ENCODE measurements around the gene BLM. TPM values are rescaled to one million over a fixed set of nuclear protein-coding genes. Genes with fewer than 3 reads are reported as not detected.

The BLM gene
- polyA plus RNA-seq, 1 experiment = 2.1 TPM

DNA sequence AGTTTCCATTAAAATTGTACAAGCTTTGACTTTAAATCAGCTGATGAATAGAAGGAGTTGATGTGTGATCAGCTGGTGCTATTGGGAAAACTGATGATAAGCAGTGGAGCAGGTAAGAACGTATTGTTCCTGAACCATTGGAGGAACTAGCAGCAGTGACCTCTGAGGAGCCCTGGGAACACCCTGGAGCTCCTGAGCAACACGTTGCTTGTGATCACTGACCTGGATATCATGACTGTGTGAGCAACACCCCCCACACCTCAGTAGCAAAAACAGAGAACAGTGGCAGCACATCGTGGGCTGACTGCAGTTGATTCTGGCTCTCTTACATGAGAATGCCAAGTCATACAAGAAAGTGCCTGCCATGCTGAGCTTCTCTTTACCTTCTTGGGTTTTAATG, 72.9 kb downstream of the BLM start:
- DNase-seq (ENCODE audit: low read depth, low spot score) = no peak
- no peak overlapping the region for H3K4me3 ChIP-seq (ENCODE audit: low read depth, low read length)
- ChIA-PET POLR2A (interaction anchor here (0.5 to 0.7 kb wide), 2 partner anchors 25 to 401 kb away, joined by 3 to 4 read pairs; no protein-coding TSS in a partner anchor), CTCF (interaction anchor here (0.5 kb wide), 1 partner anchor 575 kb away, joined by 4 read pairs; no protein-coding TSS in a partner anchor)
- no peaks in the 10 kb centered on the region for H3K9me3 ChIP-seq (ENCODE audit: control insufficient read depth, insufficient read depth, low read length)
- no peaks in the 10 kb centered on the region for H3K27me3 ChIP-seq (ENCODE audit: control insufficient read depth, insufficient read depth, low read length)
- H3K27ac ChIP-seq (ENCODE audit: low read depth, low read length) = no peak overlapping the region
- TF ChIP-seq, protein P1, sequence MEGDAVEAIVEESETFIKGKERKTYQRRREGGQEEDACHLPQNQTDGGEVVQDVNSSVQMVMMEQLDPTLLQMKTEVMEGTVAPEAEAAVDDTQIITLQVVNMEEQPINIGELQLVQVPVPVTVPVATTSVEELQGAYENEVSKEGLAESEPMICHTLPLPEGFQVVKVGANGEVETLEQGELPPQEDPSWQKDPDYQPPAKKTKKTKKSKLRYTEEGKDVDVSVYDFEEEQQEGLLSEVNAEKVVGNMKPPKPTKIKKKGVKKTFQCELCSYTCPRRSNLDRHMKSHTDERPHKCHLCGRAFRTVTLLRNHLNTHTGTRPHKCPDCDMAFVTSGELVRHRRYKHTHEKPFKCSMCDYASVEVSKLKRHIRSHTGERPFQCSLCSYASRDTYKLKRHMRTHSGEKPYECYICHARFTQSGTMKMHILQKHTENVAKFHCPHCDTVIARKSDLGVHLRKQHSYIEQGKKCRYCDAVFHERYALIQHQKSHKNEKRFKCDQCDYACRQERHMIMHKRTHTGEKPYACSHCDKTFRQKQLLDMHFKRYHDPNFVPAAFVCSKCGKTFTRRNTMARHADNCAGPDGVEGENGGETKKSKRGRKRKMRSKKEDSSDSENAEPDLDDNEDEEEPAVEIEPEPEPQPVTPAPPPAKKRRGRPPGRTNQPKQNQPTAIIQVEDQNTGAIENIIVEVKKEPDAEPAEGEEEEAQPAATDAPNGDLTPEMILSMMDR (IDR thresholded peaks at IDR 0.05; ENCODE audit: low read depth, low read length) = no peak

- H3K9me3 ChIP-seq (ENCODE audit: control insufficient read depth, insufficient read depth, low read length) = no peaks in the 10 kb centered on the region
- no peak for DNase-seq (ENCODE audit: low read depth, low spot score)
- TF ChIP-seq, protein P1 (IDR thresholded peaks at IDR 0.05; ENCODE audit: low read depth, low read length) = no peak
- ChIA-PET POLR2A (interaction anchor here (0.7 kb wide), 1 partner anchor 24 kb away, joined by 3 read pairs; no protein-coding TSS in a partner anchor), CTCF (no interaction called here)
- no peak overlapping the region for H3K4me3 ChIP-seq (ENCODE audit: low read depth, low read length)
- H3K27ac ChIP-seq (ENCODE audit: low read depth, low read length) = no peak overlapping the region
- no peaks in the 10 kb centered on the region for H3K27me3 ChIP-seq (ENCODE audit: control insufficient read depth, insufficient read depth, low read length)
Measured at GRCh38 chr15:90790561-90790960, 73.4 kb downstream of the BLM start.

- DNase-seq (ENCODE audit: low read depth, low spot score) = no peak
- TF ChIP-seq, protein P1 (IDR thresholded peaks at IDR 0.05; ENCODE audit: low read depth, low read length) = no peak
- Histone ChIP-seq H3K27ac (ENCODE audit: low read depth, low read length) (no peak overlapping the region), H3K27me3 (ENCODE audit: control insufficient read depth, insufficient read depth, low read length) (no peaks in the 10 kb centered on the region), H3K4me3 (ENCODE audit: low read depth, low read length) (no peak overlapping the region), H3K9me3 (ENCODE audit: control insufficient read depth, insufficient read depth, low read length) (no peaks in the 10 kb centered on the region)
- POLR2A ChIA-PET = no interaction called here
- CTCF ChIA-PET = no interaction called here
Measured at GRCh38 chr15:90794538-90794937, 77.4 kb downstream of the BLM start.

DNA sequence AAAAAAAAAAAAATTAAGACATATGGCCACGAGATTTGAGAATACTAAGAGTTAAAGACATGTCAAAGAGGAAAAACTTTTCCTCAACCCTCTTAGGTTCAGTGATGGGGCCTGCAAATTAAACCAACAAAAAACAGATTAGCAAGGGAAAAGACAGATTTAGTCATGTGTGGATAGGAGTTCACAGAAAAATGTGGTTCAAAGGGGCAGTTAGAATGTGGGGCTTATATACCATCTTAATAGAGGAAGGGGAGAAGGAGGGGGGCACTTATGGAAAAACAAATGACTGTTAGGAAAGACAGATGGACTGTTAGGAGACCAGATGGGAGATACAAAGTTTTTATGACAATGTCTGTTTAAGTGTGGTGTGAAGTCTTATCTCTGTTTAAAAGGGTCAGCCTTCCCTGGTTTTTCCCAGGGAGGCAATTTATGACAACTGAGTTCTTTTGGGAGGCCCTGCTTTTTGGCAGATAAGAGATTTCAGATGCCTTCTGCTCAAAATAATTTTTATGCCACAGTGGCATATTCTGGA, 82.6 kb downstream of the BLM start:
- TF ChIP-seq, protein P1 (IDR thresholded peaks at IDR 0.05; ENCODE audit: low read depth, low read length) = no peak
- CTCF ChIA-PET = no interaction called here
- no peak for DNase-seq (ENCODE audit: low read depth, low spot score)
- Histone ChIP-seq H3K4me3 (ENCODE audit: low read depth, low read length) (no peak overlapping the region), H3K9me3 (ENCODE audit: control insufficient read depth, insufficient read depth, low read length) (no peaks in the 10 kb centered on the region), H3K27ac (ENCODE audit: low read depth, low read length) (no peak overlapping the region), H3K27me3 (ENCODE audit: control insufficient read depth, insufficient read depth, low read length) (no peaks in the 10 kb centered on the region)
- POLR2A ChIA-PET = no interaction called here

DNA sequence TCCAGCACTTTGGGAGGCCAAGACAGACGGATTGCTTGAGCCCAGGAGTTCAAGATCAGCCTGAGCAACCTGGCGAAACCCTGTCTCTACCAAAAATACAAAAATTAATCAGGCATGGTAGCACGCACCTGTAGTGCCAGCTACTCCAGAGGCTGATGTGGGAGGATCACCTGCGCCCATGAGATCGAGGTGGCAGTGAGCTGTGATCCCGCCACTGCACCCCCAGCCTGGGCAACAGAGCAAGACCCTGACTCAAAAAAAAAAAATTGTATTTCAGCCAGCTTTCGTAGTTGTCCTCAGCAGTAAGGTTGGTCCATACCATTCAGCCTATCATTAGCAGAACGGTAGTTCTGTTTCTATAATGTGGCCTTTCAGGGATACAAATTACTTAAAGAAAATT, 84.7 kb downstream of the BLM start:
- H3K9me3 ChIP-seq (ENCODE audit: control insufficient read depth, insufficient read depth, low read length) = no peaks in the 10 kb centered on the region
- no peak overlapping the region for H3K27ac ChIP-seq (ENCODE audit: low read depth, low read length)
- DNase-seq (ENCODE audit: low read depth, low spot score) = no peak
- no peak overlapping the region for H3K4me3 ChIP-seq (ENCODE audit: low read depth, low read length)
- POLR2A ChIA-PET = interaction anchor here (0.6 kb wide), 1 partner anchor 27 kb away, joined by 5 read pairs; no protein-coding TSS in a partner anchor
- CTCF ChIA-PET = interaction anchor here (0.6 to 1.1 kb wide), 2 partner anchors 62 to 516 kb away, joined by 3 to 5 read pairs; no protein-coding TSS in a partner anchor
- no peaks in the 10 kb centered on the region for H3K27me3 ChIP-seq (ENCODE audit: control insufficient read depth, insufficient read depth, low read length)
- TF ChIP-seq, protein P1 (IDR thresholded peaks at IDR 0.05; ENCODE audit: low read depth, low read length) = no peak
